GM18870 (cell line): Measurements from ENCODE around the gene FGF11.

Experiments used
- ATAC-seq: cut with Tn5 transposase; IDR thresholded peaks from one replicate; pipeline ENCODE4 v1.9.1; 2021; ENCODE audit warnings: moderate library complexity; ENCODE audit not compliant: unreplicated experiment

The FGF11 gene

GRCh38 chr17:7408252-7408727, 31.0 kb upstream of the FGF11 start:
- ATAC-seq: no peak

DNA sequence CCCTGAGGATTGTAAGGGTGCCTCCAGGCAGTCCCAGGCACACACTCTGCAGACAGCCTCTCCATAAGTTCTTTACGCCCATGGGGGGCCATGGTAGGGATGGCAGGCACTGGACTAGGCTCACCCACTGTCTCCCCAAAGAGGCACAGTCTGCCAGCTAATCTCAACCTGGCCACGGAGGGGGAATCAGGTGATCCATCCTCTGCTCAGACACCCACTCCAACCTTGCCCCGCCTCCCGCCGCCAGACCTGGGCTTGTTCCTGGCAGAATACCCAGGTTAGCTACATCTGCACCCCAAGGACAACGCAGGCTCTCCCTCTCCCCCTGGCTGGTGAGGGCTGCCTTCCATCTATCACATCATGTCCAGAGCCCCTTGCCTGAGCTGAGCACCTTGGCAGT, 30.4 kb upstream of the FGF11 start:
- no peak for ATAC-seq

DNA sequence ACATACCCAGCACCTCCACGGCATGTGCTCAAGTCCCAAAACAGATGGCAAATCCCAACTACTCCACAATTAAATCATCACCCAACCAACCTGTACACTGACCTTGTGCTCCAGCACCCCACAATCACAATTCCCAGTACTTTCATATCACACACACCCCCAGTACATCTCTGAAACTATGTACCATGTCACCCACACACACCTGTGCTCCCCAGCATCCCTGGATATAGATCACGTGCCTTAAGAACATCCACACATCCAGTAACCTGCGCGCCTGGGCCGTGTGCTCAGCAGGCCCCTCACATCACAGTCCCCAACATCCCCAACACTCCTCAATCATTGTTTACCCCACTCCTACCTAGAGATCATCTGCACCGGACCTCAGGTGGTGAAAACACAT, 29.6 kb upstream of the FGF11 start:
- ATAC-seq: no peak

DNA sequence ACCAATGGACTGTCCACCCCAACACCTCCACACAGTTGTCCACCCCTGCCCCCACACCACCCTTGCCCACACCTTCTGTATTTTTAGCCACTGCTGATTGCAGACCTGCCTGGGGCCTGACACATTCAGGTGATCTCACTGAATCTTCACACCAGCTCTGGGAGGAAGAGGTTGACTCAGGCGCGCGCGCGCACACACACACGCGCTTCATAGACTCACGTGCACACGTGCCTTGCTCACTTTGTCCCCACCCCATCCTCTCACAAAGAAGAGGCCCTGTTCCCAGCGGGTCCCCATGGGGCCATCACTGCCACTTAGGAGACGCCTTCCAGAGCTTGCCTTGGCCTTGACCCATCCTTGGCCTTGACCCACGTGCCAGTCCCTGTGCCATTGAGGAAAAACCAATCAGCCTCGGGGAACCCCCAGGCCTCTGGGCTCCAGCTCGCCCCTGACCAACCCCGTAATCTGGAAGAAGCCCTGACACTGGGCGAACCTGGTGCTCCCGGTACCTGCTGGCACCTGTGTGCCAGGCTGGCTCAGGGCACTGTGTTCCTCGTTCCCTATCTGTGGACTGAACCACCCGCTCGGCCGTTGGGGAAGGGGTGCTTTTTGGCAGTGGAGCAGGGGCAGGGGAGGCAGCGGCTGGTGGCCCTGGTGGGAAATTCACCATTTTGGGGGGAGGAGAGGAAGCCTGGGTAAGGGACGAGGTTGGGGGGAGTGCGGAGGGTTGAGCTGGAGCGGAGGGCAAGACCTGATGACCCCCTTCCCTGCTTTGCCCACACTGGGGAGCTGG, 28.5 kb upstream of the FGF11 start:
- ATAC-seq: no peak

GRCh38 chr17:7411427-7411750, 27.9 kb upstream of the FGF11 start:
- ATAC-seq: no peak

DNA sequence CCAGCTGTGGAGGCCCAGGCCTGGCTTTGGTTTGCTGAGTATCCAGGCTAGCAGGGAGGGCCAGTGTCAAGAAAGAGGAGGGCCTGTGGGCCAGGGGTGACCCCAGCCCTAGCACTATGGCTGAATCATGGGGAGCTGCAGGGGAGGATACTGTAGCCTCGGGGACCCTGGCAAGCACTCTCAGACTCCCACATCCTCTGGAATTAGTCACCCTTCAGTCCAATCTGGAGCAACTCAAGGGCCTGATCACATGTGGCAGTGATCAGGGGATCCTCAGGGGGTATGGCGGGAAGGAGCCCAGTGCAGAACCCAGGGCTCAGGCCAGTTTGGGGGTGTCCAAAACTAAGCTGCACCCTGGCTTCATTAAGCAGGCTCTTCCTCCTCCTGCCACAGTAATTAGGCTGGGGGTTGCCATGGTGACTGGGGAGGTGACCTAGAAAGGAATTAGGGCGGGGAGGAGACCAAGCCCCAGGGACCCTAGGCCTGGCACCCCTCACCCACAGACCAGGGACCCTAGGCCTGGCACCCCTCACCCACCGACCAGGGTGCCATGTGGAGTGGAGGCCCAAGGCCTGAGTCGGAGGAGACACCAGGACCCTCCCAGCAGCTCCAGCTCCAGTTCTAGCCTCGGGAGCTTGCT, 25.8 kb upstream of the FGF11 start:
- ATAC-seq: no peak

- ATAC-seq: no peak
Measured at GRCh38 chr17:7414837-7415236, 24.5 kb upstream of the FGF11 start.

DNA sequence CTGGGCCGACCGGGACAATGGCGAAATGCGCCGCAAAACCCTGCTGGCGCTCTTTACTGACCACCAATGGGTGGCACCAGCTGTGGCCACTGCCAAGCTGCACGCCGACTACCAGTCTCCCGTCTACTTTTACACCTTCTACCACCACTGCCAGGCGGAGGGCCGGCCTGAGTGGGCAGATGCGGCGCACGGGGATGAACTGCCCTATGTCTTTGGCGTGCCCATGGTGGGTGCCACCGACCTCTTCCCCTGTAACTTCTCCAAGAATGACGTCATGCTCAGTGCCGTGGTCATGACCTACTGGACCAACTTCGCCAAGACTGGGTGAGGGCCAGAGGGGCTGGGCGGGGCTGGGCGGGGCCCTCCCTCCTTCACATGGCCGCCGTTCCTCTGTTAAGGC, 23.5 kb upstream of the FGF11 start:
- no peak for ATAC-seq

DNA sequence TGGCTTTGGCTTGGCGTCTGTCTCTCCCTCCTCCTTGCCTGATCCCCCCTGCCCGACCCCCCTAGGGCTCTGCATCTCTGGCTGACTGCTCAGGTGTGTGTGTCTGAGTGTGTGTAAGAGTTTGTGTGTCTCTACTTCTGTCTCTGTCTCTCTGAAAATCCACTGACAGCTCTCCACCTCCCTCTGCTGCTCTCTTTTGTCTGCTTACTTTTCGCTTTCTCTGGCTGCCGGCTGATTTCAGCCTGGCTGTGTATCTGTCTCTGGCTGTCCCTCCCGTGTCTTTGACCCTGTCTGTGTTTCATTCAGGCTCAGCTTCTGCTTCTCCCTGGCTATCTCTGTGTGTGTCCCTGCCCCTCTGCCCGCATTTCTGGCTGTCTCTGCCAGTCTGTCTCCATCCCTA, 23.0 kb upstream of the FGF11 start:
- ATAC-seq: no peak

- no peak for ATAC-seq
Measured at GRCh38 chr17:7417056-7417655, 22.2 kb upstream of the FGF11 start.

- no peak for ATAC-seq
Measured at GRCh38 chr17:7418472-7419152, 20.7 kb upstream of the FGF11 start.

- no peak for ATAC-seq
Measured at GRCh38 chr17:7419819-7420610, 19.3 kb upstream of the FGF11 start, which contains the start of gene SPEM1. Gene SPEM1 (plus strand): TSS chr17:7420324. CDS start chr17:7420385, 61 bp downstream.

DNA sequence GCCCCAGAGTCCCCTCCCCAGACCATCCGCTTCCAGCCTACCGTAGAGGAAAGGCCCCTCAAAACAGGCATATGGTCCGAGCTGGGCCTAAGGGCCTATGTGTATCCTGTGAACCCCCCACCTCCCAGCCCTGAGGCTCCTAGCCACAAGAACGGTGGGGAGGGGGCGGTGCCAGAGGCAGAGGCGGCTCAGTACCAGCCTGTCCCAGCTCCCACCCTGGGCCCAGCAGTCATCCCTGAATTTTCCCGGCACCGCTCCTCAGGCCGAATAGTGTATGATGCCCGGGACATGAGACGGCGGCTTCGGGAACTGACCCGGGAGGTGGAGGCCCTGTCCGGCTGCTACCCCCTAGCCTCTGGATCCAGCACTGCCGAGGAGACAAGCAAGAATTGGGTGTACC, 18.1 kb upstream of the FGF11 start:
- ATAC-seq: no peak

DNA sequence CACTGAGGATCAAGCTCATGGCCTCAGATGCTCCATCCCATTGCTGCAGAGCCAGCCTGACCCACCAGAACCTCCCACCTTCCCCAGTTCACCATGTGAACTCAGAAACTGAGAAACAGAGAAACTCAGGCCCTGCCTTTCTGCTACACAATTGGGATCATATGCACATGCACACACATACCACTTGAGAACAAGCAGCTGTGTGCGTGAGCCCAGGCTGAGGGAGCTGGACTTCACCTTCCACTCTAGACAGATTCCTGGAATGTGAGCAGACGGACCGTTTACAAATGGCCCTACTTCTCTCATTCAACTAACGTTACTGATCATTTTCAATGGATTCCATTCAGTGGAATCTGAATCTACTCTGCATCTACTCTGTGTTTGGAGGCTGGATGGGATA, 15.6 kb upstream of the FGF11 start:
- no peak for ATAC-seq

- ATAC-seq: no peak
Measured at GRCh38 chr17:7425316-7425715, 14.0 kb upstream of the FGF11 start, which contains the start of gene SPEM2. Gene SPEM2 (plus strand): TSS chr17:7425616. CDS start chr17:7425689, 73 bp downstream.

DNA sequence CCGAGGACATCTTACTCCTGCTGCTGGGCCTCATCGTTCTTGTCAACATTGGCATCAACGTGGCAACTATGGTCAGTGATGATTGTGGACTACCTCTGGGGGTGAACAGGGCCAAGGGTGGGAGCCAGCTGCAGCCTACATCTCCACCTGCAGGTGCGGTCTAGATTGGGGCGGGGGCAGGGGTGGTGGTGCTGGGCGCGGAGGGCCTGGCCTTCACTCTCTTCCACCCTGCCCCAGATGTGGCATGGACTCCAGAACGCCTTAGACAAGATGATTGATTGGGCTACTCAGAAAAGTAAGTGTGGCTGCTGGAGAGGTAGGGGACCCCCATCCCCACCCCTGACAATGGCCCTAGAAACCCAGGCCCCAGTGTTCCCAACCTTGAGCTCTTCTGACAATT, 13.6 kb upstream of the FGF11 start:
- no peak for ATAC-seq

DNA sequence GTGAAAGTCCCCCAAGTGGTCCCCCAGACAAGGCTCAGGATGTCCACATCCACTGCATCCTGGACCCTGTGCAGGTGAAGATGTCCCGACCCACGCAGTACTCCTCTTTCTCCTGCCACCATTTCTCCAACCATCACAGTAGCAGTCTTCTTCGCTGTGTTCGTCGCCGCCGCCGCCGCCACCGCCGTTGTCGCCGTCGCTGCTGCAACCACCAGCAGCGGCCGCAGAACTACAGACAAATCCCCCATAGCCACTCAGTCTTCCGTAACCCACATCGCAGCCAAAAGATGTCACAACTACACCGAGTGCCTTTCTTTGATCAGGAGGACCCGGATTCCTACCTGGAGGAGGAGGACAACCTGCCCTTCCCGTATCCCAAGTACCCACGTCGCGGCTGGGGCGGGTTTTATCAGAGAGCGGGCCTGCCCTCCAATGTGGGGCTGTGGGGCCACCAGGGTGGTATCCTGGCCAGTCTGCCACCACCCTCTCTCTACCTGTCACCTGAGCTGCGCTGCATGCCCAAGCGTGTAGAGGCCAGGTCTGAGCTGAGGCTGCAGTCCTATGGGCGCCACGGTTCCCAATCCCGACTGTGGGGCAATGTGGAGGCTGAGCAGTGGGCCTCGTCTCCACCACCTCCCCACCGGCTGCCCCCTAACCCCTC, 13.0 kb upstream of the FGF11 start:
- ATAC-seq: no peak

DNA sequence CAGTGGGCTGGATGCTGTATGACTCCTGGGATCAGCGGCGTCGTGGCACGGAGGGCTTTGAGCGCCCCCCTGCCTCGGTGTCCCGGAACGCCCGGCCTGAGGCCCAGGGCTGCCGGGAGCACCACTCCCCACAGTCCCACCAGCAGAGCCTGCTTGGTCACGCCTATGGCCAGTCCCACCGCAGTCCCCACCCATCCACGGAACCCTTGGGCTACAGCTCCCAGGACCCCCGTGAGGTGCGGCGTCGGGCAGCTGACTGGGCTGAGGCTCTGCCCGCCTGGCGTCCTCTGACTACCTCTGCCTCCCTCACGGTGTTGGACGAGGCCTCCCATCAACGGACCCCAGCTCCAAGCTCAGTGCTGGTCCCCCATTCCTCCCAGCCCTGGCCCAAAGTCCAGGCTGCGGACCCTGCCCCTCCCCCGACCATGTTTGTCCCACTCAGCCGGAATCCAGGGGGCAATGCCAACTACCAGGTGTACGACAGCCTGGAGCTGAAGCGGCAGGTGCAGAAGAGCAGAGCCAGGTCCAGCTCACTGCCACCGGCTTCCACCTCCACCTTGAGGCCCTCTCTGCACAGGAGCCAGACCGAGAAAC, 12.3 kb upstream of the FGF11 start:
- ATAC-seq: no peak

DNA sequence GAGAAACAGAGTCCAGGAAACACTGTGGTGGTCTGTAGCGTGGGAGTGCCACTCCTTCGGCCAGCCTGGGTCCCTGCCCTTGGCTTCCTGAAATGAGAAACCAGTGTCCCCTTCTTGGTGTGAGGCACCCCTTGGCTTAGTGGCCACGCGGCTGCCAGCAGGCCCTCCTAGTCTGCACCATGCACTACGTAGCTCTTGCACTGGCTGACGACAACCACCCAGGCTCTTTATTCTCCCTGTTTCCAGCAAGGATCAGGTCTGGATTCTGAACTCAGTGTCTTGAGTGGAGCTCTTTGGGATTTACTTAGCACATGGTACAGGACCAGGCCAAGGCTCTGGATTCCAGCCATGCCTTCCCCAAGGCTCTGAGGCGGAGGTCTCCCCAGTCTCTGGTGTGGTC, 11.8 kb upstream of the FGF11 start:
- ATAC-seq: no peak

DNA sequence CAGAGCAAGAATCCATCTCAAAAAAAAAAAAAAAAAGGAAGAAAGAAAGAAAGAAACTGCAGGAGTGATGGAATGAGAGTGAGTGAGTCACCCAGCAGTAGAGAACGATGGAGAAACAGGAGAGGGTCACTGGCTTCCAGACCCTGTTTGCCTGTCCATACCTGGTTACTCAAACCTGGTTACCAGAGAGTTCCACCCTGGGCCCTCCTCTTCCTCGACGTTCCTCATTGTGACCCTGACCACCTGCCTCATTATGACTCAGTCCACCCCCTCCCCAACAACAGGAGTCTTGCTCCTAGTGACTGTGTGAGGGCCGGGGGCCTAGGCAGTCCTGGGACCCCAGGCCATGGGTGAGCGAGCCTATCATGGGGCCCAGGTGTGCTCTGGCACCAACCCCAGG, 10.8 kb upstream of the FGF11 start, which contains the start of gene SPEM3:
SPEM3 (plus strand) TSS at position 301 of the 400 bp plus-strand sequence; CDS start at position 347, 46 bp downstream.
- no peak for ATAC-seq
